OCI-LY3 (cell line): Measurements from ENCODE around the gene ZNF285.

Experiments
- H2AFZ ChIP-seq: fragments of 200-600, 300-600 bp; shearing (Covaris generic); 2 replicates; pipeline ENCODE4 v1.6.0; 2014; ENCODE audit warnings: antibody characterized with exemption, low read depth, low read length
- H3K27ac ChIP-seq: fragments of 200-600, 300-600 bp; sonication (generic); 2 replicates; pipeline ENCODE4 v1.5.1; 2014; ENCODE audit warnings: mild to moderate bottlenecking, low read length, moderate library complexity, mixed read lengths
- H3K27me3 ChIP-seq: fragments of 200-600, 300-600 bp; sonication (generic); 2 replicates; pipeline ENCODE4 v1.6.1; 2014; ENCODE audit warnings: low read depth, low read length, mixed read lengths
- H3K36me3 ChIP-seq: fragments of 200-600, 300-600 bp; sonication (generic); replicated peaks from 2 replicates; pipeline ENCODE3; 2014; ENCODE audit warnings: low read depth, low read length, mixed read lengths
- H3K4me1 ChIP-seq: fragments of 300-600, 200-600 bp; sonication (generic); 2 replicates; pipeline ENCODE4 v1.6.1; 2014; ENCODE audit warnings: low read length, mixed read lengths
- H3K4me2 ChIP-seq: fragments of 200-600, 300-600 bp; sonication (generic); 2 replicates; pipeline ENCODE4 v1.6.1; 2014; ENCODE audit warnings: low read length, mixed read lengths
- H3K4me3 ChIP-seq: fragments of 300-600, 200-600 bp; sonication (generic); 2 replicates; pipeline ENCODE4 v1.5.1; 2014; ENCODE audit warnings: antibody characterized with exemption, mild to moderate bottlenecking, low read length, moderate library complexity
- H3K79me2 ChIP-seq: fragments of 300-600, 200-600 bp; shearing (Covaris generic); 2 replicates; pipeline ENCODE4 v1.6.1; 2014; ENCODE audit warnings: mild to moderate bottlenecking, low read length, mixed read lengths
- H3K9ac ChIP-seq: fragments of 300-600, 200-600 bp; shearing (Covaris generic); 2 replicates; pipeline ENCODE4 v1.6.0; 2014; ENCODE audit warnings: mild to moderate bottlenecking, low read length, moderate library complexity
- H3K9me3 ChIP-seq: fragments of 200-600, 300-600 bp; shearing (Covaris generic); 2 replicates; pipeline ENCODE4 v1.6.1; 2014; ENCODE audit warnings: low read length, mixed read lengths; ENCODE audit not compliant: insufficient read depth
- H4K20me1 ChIP-seq: fragments of 200-600, 300-600 bp; sonication (generic); 2 replicates; pipeline ENCODE4 v1.6.1; 2016; ENCODE audit warnings: low read length, mixed read lengths; ENCODE audit not compliant: insufficient read depth
- CTCF ChIP-seq: fragments of 200-600, 300-600 bp; sonication (generic); IDR thresholded peaks from 2 replicates; pipeline ENCODE4 v1.5.1; 2014; ENCODE audit warnings: antibody characterized with exemption, low read length, low read depth
- EZH2phosphoT487 ChIP-seq: fragments of 200-600 bp; shearing (Covaris generic); IDR thresholded peaks from 2 replicates; pipeline ENCODE4 v1.6.1; 2018; ENCODE audit warnings: antibody characterized with exemption, mixed run types, low read depth

Gene ZNF285

GRCh38 chr19:44367024-44367423, 34.4 kb downstream of the ZNF285 start:
- no peak overlapping the region for H3K27ac ChIP-seq
- TF ChIP-seq EZH2phosphoT487 (no peak), CTCF (no peak)
- no peak overlapping the region for H3K4me2 ChIP-seq
- H3K9ac ChIP-seq = no peak overlapping the region
- H3K9me3 ChIP-seq = no peaks in the 10 kb centered on the region
- H3K79me2 ChIP-seq = no peaks in the 10 kb centered on the region
- H3K4me3 ChIP-seq = no peak overlapping the region
- no peaks in the 10 kb centered on the region for H4K20me1 ChIP-seq
- H3K27me3 ChIP-seq = no peaks in the 10 kb centered on the region
- no peaks in the 10 kb centered on the region for H3K36me3 ChIP-seq
- H2AFZ ChIP-seq = no peak overlapping the region
- H3K4me1 ChIP-seq = no peaks in the 10 kb centered on the region

GRCh38 chr19:44356383-44357111, 44.9 kb downstream of the ZNF285 start, which contains the start of gene ZNF112:
TSS of gene ZNF112 (minus strand) at chr19:44356680. CDS start at chr19:44340539, 16,141 bp downstream.
- Histone ChIP-seq H3K4me2 (no peak within 1 kb of the TSS), H3K27ac (no peak within 1 kb of the TSS), H4K20me1 (no peaks in the 10 kb centered on the region), H3K36me3 (no peaks in the 10 kb centered on the region), H3K4me1 (no peaks in the 10 kb centered on the region), H2AFZ (no peak within 1 kb of the TSS), H3K27me3 (no peaks in the 10 kb centered on the region), H3K9me3 (0 out of 2 replicates have a peak, but pooled peaks cover 2% of the 10 kb centered on the region), H3K79me2 (no peaks in the 10 kb centered on the region), H3K9ac (no peak within 1 kb of the TSS), H3K4me3 (no peak within 1 kb of the TSS)
- TF ChIP-seq CTCF (no peak), EZH2phosphoT487 (no peak)

GRCh38 chr19:44346556-44346955, 54.9 kb downstream of the ZNF285 start:
- Histone ChIP-seq H3K27me3 (no peaks in the 10 kb centered on the region), H3K4me2 (no peak overlapping the region), H3K4me3 (no peak overlapping the region), H2AFZ (no peak overlapping the region), H3K36me3 (no peaks in the 10 kb centered on the region), H3K4me1 (peaks cover 11% of the 10 kb centered on the region), H3K79me2 (no peaks in the 10 kb centered on the region), H3K27ac (no peak overlapping the region), H4K20me1 (no peaks in the 10 kb centered on the region), H3K9ac (no peak overlapping the region), H3K9me3 (peaks cover 6% of the 10 kb centered on the region; the same call in 1 of the 2 replicates)
- TF ChIP-seq EZH2phosphoT487 (no peak), CTCF (no peak)

- H3K79me2 ChIP-seq = no peaks in the 10 kb centered on the region
- no peak overlapping the region for H3K9ac ChIP-seq
- no peaks in the 10 kb centered on the region for H3K27me3 ChIP-seq
- H3K4me2 ChIP-seq = no peak overlapping the region
- H3K36me3 ChIP-seq = no peaks in the 10 kb centered on the region
- no peaks in the 10 kb centered on the region for H4K20me1 ChIP-seq
- TF ChIP-seq CTCF = no peak
- no peak for TF ChIP-seq EZH2phosphoT487
- peaks cover 11% of the 10 kb centered on the region for H3K4me1 ChIP-seq
- no peak overlapping the region for H3K4me3 ChIP-seq
- peaks cover 6% of the 10 kb centered on the region; the same call in 1 of the 2 replicates for H3K9me3 ChIP-seq
- no peak overlapping the region for H3K27ac ChIP-seq
- H2AFZ ChIP-seq = no peak overlapping the region
Observed at GRCh38 chr19:44345959-44346358, 55.4 kb downstream of the ZNF285 start.
